Astrocyte of the cerebellum (primary cell): ENCODE data around the gene XRN1.
"Not testable (repeated sequence)": the region's sequence is repeated elsewhere in the genome, so short reads cannot be mapped to it uniquely, and the experiment has no call there.

Source experiments
- DNase-seq: peaks from one replicate; pipeline ENCODE4 v3.0.0-alpha.2; 2011; ENCODE audit warnings: low read depth
- H3K4me3 ChIP-seq: 2 replicates; pipeline ENCODE4 v1.5.1; 2011; ENCODE audit warnings: mild to moderate bottlenecking, low read depth, low read length, moderate library complexity
- CTCF ChIP-seq: IDR thresholded peaks from 2 replicates; pipeline ENCODE4 v1.5.1; 2012; ENCODE audit warnings: low read length, low read depth, moderate library complexity, mild to moderate bottlenecking; ENCODE audit errors: missing control alignments
- in situ Hi-C: cut with HindIII; loops from 2 replicates; pipeline ENCODE4 v1.10.0; 2017; ENCODE audit warnings: low sequenced_read_pairs

XRN1 gene

GRCh38 chr3:142332390-142332789 is 115.4 kb downstream of the XRN1 start:
- in situ Hi-C loops, result no loop called here
- no peak for DNase-seq
- TF ChIP-seq CTCF, result no peak
- H3K4me3 ChIP-seq, result no peak overlapping the region

- DNase-seq, H3K4me3 ChIP-seq, in situ Hi-C loops: not testable (repeated sequence)
Measured at GRCh38 chr3:142324275-142324953, 123.4 kb downstream of the XRN1 start.

- no peak overlapping the region for H3K4me3 ChIP-seq
- in situ Hi-C loops, result no loop called here
- no peak for DNase-seq
- TF ChIP-seq CTCF, result no peak
Measured at GRCh38 chr3:142319912-142320311, 127.9 kb downstream of the XRN1 start.

GRCh38 chr3:142319094-142319493 is 128.7 kb downstream of the XRN1 start:
- in situ Hi-C loops, result no loop called here
- no peak overlapping the region for H3K4me3 ChIP-seq
- DNase-seq, result no peak
- TF ChIP-seq CTCF, result no peak

GRCh38 chr3:142318331-142318730 is 129.5 kb downstream of the XRN1 start:
- in situ Hi-C loops, result no loop called here
- no peak for TF ChIP-seq CTCF
- no peak overlapping the region for H3K4me3 ChIP-seq
- DNase-seq, result peak; percentile 4

- in situ Hi-C loops, H3K4me3 ChIP-seq, DNase-seq: not testable (repeated sequence)
Measured at GRCh38 chr3:142315978-142316388, 131.9 kb downstream of the XRN1 start.

- in situ Hi-C loops, result no loop called here
Measured at GRCh38 chr3:142315083-142315482, 132.8 kb downstream of the XRN1 start.

More at GRCh38 chr3:142315083-142315482, 132.8 kb downstream of the XRN1 start:
- no peak for TF ChIP-seq CTCF
- H3K4me3 ChIP-seq, result no peak overlapping the region
- DNase-seq, result peak; percentile 31
